ENCODE results near the gene GCKR.

DNA sequence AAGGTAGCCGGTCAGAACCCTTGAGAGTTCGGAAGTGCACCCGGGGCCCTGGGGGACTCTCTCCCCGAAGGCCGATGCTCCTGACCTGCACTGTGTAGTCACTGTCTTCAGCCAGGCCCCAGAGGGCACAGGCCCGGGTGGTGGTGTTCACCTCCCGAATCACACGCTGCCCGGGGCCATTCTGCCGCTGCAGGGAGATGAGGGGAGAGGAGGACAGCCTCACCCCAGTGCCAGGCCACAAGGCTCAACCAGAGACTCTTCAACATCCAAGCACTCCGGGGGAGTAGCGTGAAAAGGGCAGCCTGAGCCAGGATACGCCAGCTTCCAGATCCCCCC lies 2.7 kb upstream of the GCKR start:
- TF ChIP-seq, protein P1, sequence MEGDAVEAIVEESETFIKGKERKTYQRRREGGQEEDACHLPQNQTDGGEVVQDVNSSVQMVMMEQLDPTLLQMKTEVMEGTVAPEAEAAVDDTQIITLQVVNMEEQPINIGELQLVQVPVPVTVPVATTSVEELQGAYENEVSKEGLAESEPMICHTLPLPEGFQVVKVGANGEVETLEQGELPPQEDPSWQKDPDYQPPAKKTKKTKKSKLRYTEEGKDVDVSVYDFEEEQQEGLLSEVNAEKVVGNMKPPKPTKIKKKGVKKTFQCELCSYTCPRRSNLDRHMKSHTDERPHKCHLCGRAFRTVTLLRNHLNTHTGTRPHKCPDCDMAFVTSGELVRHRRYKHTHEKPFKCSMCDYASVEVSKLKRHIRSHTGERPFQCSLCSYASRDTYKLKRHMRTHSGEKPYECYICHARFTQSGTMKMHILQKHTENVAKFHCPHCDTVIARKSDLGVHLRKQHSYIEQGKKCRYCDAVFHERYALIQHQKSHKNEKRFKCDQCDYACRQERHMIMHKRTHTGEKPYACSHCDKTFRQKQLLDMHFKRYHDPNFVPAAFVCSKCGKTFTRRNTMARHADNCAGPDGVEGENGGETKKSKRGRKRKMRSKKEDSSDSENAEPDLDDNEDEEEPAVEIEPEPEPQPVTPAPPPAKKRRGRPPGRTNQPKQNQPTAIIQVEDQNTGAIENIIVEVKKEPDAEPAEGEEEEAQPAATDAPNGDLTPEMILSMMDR (IDR thresholded peaks at IDR 0.05) = no peak
- no peak for TF ChIP-seq POLR2A (IDR thresholded peaks at IDR 0.05)

All from uterus (tissue), 2 donors.